HG02943 (cell line): Measurements from ENCODE around the gene ZNF384.

ENCODE experiments used
- ATAC-seq: cut with Tn5 transposase; IDR thresholded peaks from one replicate; pipeline ENCODE4 v1.9.1; 2021; ENCODE audit warnings: mild to moderate bottlenecking, low read depth, moderate library complexity; ENCODE audit not compliant: unreplicated experiment

The ZNF384 gene

GRCh38 chr12:6699989-6700645 lies 10.9 kb upstream of the ZNF384 start:
- no peak for ATAC-seq

DNA sequence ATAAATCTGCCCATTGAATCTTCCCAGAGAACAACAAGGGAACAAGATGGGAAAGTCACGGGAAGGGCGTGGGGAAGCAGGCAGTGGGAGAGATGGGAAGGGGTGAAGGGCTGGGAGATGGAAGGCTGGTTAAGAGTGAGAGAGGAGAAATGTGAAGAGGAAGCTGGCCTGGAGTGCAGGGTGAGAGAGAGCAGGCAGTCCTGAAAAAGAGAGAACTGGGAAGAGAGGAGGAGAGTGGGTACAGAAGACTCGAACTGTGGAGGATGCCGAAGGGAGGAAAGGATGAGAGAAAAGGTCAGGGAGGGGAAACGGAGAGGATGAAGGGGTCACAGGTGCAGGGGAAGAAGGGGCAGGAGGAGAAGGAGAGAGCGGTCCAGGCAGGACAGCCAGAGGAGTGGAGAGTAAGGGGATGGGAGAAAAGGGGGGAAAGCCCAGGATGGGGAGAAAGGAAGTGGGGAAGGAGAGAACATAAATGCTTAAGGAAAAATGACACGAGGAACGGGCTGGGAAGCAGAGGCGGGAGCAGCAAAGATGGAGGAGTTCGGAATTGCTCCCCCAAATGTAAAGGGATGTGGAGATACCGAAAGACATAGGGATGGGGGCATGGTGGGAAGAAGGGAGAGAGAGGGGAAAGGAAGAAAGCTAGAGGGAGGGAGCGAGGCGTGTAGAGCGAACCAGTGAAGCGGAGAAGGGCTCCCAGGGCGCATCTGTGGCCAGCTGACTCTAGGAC lies 10.2 kb upstream of the ZNF384 start:
- ATAC-seq = no peak

DNA sequence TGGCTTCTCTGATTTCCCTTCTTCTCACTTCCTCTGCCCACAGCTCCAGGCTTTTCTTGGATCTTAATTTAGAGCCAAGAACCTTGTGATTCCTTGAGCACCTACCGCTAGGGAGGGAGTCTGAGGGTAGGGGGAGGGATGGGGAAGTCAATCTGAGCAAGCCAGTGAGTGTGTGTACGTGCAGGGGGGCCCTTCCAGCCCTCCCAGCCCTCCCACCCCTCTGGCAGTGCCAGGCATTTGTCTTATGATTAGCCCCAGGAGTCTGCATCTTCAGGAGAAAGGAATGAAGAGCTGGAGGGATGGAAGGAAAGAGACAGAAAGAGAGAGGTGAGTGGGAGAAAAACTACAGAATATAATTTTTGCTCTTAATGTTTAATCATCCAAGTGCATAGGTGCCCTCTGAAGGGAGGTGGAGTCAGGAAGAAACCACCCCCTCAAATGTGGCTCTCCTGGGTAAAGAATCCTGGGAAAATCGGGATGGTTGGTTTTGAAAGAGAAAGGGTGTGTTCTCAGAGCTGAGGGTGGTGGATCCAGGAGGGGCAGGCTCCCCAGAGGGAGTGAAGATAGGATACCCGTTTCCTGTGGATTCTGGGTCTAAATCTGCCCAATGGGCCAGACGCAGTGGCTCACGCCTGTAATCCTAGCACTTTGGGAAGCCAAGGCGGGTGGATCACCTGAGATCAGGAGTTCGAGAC lies 9.3 kb upstream of the ZNF384 start:
- no peak for ATAC-seq

GRCh38 chr12:6697584-6698351 lies 8.6 kb upstream of the ZNF384 start:
- no peak for ATAC-seq

DNA sequence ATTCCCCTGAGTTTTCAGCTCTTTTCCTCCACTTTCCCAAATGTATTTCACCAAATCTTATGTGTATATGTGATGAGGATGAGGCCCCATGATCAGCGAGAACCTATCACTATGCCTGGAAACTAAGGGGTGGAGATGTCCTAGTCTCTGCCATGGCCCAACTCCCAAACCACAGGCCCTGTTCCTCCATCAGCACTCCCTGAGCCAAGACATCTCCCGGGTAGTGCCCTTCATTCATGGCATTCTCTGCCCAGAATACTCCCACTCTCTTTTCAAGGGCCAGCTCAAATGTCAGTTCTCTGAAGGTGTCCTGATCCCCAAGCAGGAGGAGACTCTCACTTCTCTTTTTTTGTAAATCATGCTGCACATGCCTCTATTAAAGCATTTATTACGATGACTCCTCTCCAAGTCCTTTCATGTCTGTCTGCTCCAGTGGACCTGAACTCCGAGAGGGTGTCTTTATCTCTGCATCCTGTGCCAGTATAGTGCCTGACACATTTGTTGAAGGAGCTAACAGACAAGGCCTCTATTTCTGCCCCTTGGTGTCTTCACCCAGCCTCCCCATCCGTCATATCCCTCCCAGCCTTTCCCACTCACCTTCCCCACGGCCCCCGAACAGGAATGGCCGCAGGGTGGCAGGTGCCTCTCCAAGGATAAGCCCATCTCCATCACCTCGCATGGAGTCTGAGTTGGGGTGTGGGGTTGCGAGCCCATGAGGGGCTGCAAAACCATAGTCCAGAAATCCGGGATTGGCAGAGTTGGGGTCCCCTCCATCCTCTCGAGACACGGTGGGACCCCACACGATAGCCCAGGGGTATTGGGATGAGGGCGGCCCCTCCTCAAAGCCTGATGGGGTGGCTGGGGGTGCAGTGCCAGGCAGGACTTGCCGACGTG lies 7.8 kb upstream of the ZNF384 start:
- ATAC-seq = no peak

DNA sequence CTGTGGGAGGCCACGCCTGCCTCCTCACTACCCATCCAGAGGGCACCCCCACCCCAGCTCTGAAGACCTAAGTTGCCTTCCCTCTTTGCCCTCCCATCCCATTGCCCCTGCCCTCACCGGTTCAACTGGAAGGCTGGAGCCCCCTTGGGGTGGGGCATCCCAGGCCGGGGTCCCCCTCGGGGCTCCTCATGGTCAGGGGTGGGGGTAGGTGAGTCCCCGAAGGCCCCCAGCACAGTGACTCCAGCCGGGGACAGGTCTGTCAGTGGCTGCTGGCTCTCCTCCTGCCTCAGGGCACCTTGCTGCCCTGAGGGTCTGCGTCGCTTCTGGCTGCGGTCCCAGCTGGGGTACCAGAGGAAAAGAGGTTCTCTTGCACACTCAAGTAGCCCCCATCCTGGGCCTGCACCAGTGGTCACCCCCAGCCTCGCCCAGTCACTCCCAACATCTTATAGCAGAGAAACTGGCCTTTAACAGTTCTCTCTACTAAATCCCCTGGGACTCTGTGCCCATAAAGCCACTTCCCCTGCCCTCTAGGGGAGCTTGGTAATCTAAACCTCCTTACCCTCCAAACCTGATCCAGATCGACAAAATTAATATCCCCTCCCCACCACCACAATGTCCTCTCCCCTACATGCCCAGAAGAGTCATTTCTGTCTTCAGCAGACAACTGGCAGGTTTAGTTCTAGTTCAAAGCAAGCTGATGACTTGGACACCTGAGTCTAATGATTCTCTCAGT lies 6.3 kb upstream of the ZNF384 start:
- no peak for ATAC-seq

DNA sequence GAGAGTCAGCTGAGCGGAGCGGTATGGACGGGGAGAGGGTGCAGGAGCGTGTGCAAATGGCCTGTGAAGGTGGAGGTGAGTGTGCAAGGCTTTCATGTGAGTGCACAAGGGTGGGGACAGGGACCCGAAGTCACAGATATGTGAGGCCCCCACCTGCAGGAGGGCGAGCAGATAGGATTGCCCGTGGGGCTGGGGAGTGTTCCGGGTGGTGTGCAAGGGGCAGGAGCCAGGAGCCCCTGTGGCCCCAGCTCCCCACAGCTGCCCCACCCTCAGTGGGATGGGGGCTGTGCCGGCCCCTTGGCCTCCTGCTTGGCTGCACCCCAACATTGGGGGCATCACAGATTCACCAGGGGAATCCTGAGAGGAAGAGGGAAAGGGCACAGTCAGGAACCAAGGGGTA lies 5.5 kb upstream of the ZNF384 start:
- ATAC-seq = no peak

GRCh38 chr12:6693832-6694355 lies 4.7 kb upstream of the ZNF384 start:
- no peak for ATAC-seq

GRCh38 chr12:6692888-6693287 lies 3.7 kb upstream of the ZNF384 start:
- no peak for ATAC-seq

GRCh38 chr12:6691473-6691872 lies 2.3 kb upstream of the ZNF384 start:
- no peak for ATAC-seq

DNA sequence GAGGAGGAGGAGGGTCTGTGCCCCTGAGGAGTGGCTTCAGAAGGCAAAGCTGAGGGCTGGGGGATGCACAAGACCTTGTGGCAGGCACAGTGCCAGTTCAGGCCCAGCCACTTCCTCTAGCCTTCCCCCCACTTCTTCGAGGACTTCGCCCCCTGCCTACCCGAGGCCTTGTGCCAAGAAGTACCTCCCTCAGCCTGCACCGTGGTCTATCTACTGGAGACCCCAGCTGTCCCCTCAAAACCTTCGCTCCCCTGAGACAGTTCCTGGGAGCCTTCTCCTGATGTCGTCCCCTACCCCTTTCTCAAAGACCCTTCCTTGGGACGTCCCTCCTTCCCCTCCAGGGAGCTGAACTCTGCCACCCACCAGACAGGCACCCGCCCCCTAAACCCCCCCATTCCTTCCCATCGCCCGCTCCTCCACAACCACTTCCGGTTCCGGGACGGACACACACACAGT lies 604 bp downstream of the ZNF384 start:
- no peak for ATAC-seq

- ATAC-seq = no peak
Measured at GRCh38 chr12:6685814-6686213, 3.4 kb downstream of the ZNF384 start.

DNA sequence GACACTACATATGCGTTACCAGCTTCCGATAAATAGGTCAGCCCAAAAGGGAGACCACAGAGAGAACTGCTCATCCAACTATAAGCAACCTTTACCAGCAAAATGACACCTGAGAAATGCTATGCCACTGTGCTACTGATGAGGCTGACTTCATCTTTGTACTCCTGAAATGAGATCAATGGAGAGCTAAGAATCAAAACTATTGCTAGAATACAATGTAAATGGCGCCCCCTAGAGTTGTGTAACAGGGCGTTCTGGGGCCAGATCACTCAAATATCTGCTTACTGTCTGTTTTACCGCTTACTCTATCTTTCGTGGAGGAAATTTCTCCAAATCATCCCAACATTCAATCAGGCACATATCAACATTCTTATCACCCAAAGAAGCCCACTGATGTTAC lies 4.6 kb downstream of the ZNF384 start:
- ATAC-seq = no peak

GRCh38 chr12:6676962-6677361 lies 12.2 kb downstream of the ZNF384 start:
- no peak for ATAC-seq

- ATAC-seq = no peak
Measured at GRCh38 chr12:6672143-6672542, 17.0 kb downstream of the ZNF384 start.

DNA sequence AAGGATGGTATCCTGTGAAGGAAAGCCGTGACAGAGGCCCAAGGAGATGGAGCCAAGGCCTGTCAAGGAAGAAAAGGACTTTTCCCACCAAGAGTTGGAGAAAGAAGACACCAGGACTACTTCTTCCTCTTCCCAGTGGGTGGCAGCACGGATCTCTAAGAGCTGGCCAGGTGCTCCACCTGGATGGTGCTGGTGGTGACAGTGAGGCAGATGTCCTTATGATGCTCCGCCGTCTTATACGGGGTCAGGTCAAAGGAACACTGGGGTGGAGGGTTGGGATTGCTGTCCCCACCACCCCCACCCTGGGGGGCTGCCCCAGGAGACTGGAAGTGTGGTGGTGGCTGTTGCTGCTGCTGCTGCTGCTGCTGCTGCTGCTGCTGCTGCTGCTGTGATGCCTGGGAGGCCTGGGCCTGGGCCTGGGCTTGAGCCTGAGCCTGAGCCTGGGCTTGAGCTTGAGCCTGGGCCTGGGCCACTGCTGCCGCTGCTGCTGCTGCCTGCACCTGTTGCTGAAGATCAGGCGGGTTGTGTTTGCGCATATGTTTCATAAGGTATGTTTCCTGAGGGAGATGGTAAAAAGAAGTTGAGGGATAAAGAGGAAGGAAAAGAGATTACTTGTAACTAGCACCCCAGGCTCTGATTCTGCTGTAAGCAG lies 21.5 kb downstream of the ZNF384 start:
- ATAC-seq = no peak

GRCh38 chr12:6666211-6666610 lies 23.0 kb downstream of the ZNF384 start:
- no peak for ATAC-seq

- no peak for ATAC-seq
Measured at GRCh38 chr12:6664902-6665301, 24.3 kb downstream of the ZNF384 start.
